ENCODE results near the gene LRRC8C.

The LRRC8C gene

DNA sequence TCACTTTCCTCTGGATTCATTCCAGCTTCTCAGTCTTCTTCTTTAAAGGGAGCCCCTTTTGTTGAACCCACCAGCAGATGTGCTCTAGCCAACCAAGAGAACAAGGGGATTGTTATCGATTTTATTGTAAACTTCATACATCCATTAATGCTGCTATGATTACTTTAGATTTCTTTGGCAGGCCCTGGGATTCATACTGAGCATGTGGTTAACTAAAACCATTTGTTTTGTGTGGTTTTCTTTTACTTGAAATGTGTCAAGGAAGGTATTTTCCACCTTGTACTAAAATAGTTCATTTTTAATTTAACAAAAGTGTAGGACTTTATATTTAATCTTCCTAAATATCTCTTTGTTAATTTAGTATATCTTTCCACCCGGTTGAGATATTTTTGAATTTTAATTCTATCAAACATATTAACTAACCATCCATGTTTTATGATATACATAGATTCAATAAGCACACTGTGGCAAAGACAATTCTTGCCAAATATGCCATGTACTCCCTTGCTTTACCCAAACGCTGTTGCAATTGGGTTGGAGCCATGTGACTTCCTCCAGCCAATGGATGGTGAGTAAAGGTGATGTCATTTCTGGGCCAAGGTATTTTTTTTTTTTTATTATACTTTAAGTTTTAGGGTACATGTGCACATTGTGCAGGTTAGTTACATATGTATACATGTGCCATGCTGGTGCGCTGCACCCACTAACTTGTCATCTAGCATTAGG lies 113.7 kb downstream of the LRRC8C start:
- Histone ChIP-seq H3K4me1 (ENCODE audit: control insufficient read depth, low read length) (no peaks in the 10 kb centered on the region), H4K20me1 (ENCODE audit: control insufficient read depth, insufficient read depth, low read depth, low read length) (no peaks in the 10 kb centered on the region), H3K9me2 (replicated peaks; ENCODE audit: control insufficient read depth, low read length) (no peaks in the 10 kb centered on the region), H3K4me3 (ENCODE audit: low read length) (no peak overlapping the region), H3K79me2 (ENCODE audit: control insufficient read depth, low read length) (no peaks in the 10 kb centered on the region), H3K9me3 (ENCODE audit: control insufficient read depth, insufficient read depth, low read length) (no peaks in the 10 kb centered on the region), H3K27ac (ENCODE audit: low read depth, low read length) (no peak overlapping the region), H3K27me3 (ENCODE audit: control insufficient read depth, low read length) (no peaks in the 10 kb centered on the region), H3F3A (ENCODE audit: control insufficient read depth, insufficient read depth) (no peaks in the 10 kb centered on the region), H3K4me2 (ENCODE audit: low read length) (no peak overlapping the region), H3K36me3 (ENCODE audit: control insufficient read depth, low read length) (no peaks in the 10 kb centered on the region)
- TF ChIP-seq, protein P1, sequence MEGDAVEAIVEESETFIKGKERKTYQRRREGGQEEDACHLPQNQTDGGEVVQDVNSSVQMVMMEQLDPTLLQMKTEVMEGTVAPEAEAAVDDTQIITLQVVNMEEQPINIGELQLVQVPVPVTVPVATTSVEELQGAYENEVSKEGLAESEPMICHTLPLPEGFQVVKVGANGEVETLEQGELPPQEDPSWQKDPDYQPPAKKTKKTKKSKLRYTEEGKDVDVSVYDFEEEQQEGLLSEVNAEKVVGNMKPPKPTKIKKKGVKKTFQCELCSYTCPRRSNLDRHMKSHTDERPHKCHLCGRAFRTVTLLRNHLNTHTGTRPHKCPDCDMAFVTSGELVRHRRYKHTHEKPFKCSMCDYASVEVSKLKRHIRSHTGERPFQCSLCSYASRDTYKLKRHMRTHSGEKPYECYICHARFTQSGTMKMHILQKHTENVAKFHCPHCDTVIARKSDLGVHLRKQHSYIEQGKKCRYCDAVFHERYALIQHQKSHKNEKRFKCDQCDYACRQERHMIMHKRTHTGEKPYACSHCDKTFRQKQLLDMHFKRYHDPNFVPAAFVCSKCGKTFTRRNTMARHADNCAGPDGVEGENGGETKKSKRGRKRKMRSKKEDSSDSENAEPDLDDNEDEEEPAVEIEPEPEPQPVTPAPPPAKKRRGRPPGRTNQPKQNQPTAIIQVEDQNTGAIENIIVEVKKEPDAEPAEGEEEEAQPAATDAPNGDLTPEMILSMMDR (IDR thresholded peaks at IDR 0.05; ENCODE audit: low read depth, low read length, poor library complexity, severe bottlenecking) = no peak
- no peak for TF ChIP-seq EZH2phosphoT487 (IDR thresholded peaks at IDR 0.05; ENCODE audit: borderline replicate concordance, low read length)

DNA sequence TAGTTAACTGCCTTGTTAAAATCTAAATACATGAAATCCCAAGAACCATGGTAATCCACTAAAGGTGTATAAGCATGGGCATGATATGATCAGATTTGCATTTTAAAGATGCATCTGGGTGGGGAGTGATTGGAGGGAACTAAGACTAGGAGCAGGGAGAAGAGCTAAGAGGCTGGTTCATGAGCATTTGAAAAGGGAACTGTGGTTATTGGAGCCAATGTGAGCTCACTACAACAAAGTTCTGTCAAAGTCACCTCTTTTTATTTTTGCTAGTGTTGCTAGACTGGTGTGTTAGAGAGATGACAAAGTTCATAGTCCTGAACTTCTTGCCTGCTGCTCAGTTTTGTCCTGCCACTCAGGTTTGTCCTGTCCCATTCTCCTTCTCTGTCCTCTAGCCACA lies 120.8 kb downstream of the LRRC8C start:
- H3K4me2 ChIP-seq (ENCODE audit: low read length) = no peak overlapping the region
- H4K20me1 ChIP-seq (ENCODE audit: control insufficient read depth, insufficient read depth, low read depth, low read length) = no peaks in the 10 kb centered on the region
- H3K9me3 ChIP-seq (ENCODE audit: control insufficient read depth, insufficient read depth, low read length) = no peaks in the 10 kb centered on the region
- peaks cover 12% of the 10 kb centered on the region for H3K4me1 ChIP-seq (ENCODE audit: control insufficient read depth, low read length)
- H3K4me3 ChIP-seq (ENCODE audit: low read length) = no peak overlapping the region
- peaks cover 5% of the 10 kb centered on the region; the same call in 1 of the 2 replicates for H3K27me3 ChIP-seq (ENCODE audit: control insufficient read depth, low read length)
- H3K36me3 ChIP-seq (ENCODE audit: control insufficient read depth, low read length) = no peaks in the 10 kb centered on the region
- H3K9me2 ChIP-seq (replicated peaks; ENCODE audit: control insufficient read depth, low read length) = no peaks in the 10 kb centered on the region
- H3F3A ChIP-seq (ENCODE audit: control insufficient read depth, insufficient read depth) = no peaks in the 10 kb centered on the region
- no peaks in the 10 kb centered on the region for H3K79me2 ChIP-seq (ENCODE audit: control insufficient read depth, low read length)
- no peak for TF ChIP-seq EZH2phosphoT487 (IDR thresholded peaks at IDR 0.05; ENCODE audit: borderline replicate concordance, low read length)
- TF ChIP-seq, protein P1 (IDR thresholded peaks at IDR 0.05; ENCODE audit: low read depth, low read length, poor library complexity, severe bottlenecking) = no peak
- H3K27ac ChIP-seq (ENCODE audit: low read depth, low read length) = no peak overlapping the region

DNA sequence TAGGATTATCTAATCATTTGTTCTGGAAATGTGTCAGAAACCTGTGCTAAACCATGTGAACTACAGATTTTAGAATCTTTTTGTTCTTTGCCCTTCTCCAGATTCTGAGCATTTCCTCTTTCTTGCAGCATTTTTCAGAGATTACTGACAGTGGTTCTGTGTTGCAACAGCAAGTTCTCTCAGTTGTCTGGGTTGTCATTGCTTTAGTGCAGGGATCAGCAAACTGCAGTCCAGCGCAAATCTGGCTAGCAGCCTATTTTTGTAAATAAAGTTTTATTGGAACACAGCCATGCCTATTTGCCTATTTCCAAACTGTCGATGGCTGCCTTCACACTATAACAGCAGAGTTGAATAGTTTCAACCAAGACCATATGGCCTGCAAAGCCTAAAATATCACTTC lies 121.6 kb downstream of the LRRC8C start:
- Histone ChIP-seq H3K4me1 (ENCODE audit: control insufficient read depth, low read length) (peaks cover 12% of the 10 kb centered on the region), H3K36me3 (ENCODE audit: control insufficient read depth, low read length) (no peaks in the 10 kb centered on the region), H3F3A (ENCODE audit: control insufficient read depth, insufficient read depth) (no peaks in the 10 kb centered on the region), H3K4me3 (ENCODE audit: low read length) (no peak overlapping the region), H4K20me1 (ENCODE audit: control insufficient read depth, insufficient read depth, low read depth, low read length) (no peaks in the 10 kb centered on the region), H3K4me2 (ENCODE audit: low read length) (no peak overlapping the region), H3K9me3 (ENCODE audit: control insufficient read depth, insufficient read depth, low read length) (no peaks in the 10 kb centered on the region), H3K27me3 (ENCODE audit: control insufficient read depth, low read length) (peaks cover 5% of the 10 kb centered on the region; the same call in 1 of the 2 replicates), H3K9me2 (replicated peaks; ENCODE audit: control insufficient read depth, low read length) (no peaks in the 10 kb centered on the region), H3K79me2 (ENCODE audit: control insufficient read depth, low read length) (no peaks in the 10 kb centered on the region), H3K27ac (ENCODE audit: low read depth, low read length) (no peak overlapping the region)
- no peak for TF ChIP-seq EZH2phosphoT487 (IDR thresholded peaks at IDR 0.05; ENCODE audit: borderline replicate concordance, low read length)
- TF ChIP-seq, protein P1 (IDR thresholded peaks at IDR 0.05; ENCODE audit: low read depth, low read length, poor library complexity, severe bottlenecking) = no peak

Data from DOHH2 (cell line).